HL-60/S4 treated with retinoic acid at 250 ng/mL for 4 days and 3 days (cell line): Measurements from ENCODE around the gene ATXN7L1.

ENCODE experiments used
- in situ Hi-C: fragments of 300-500 bp; cut with MboI; formaldehyde crosslinking; loops from 2 replicates; pipeline ENCODE4 v1.7.0; 2022; ENCODE audit warnings: low sequenced_read_pairs

The ATXN7L1 gene

DNA sequence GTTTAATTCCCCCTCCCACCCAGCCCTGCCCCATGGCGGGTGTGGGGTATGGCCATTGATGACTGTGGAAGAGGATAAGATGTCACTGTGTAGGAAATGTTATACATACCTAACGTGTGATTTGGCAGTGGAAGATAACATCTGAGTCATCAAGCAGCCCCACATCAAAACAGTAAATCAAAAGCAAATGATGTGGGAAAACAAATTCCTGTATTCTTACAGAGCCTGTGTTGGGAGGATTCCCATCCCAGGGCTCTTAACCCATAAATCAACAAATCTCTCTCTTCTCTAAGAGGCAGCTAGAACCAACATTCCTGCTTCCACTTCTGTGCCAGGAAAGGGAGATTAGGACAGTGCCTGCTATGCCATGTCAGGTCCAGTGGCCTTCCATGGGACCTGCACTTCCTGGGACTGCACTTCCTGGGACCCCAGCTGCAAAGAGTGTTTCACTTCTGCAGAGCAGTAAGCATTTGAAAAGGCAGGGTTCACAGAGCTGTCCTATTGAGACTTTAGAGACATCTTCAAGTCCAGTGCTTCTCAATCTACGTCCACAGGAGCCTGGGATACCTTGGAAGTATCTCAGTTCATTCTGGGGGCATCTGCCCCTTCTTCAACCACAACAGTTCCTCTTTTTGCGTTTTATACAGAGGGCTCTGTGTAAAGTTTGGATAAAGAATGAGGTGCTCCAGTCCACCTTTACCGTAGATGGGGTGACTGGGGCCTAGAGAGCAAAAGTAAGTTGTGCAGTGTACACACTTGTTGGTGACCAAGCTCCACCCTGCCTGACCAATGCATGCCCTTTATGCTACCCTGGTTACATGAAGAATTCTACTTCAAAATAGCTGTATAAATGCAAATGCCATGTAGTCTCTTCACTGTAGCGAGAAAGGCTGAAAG is 45.7 kb downstream of the ATXN7L1 start:
- in situ Hi-C loops, result no loop called here

- in situ Hi-C loops, result no loop called here
These were observed 46.6 kb downstream of the ATXN7L1 start for GRCh38 chr7:105829681-105830322.

- in situ Hi-C loops, result no loop called here
These were observed 48.3 kb downstream of the ATXN7L1 start for GRCh38 chr7:105828141-105828540.

GRCh38 chr7:105827151-105827875 is 49.1 kb downstream of the ATXN7L1 start:
- in situ Hi-C loops, result no loop called here

DNA sequence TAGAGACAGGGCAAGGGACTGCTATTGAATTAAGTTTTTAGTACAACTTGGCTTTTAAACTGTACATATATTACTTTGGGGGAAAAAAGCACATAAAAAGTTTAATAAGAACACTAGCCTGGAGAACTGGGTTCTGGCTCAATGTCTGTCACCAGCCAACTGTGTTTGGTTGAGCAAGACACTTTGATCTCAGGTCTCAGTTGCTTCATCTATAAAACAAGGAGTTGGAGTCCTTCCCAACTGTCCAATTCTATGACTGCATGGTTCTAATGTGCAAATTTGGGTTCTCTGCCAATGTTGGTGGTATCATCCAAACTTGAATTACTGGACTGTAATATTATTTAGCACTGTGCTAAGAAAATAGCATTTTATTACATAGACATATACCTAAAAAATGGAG is 50.3 kb downstream of the ATXN7L1 start:
- in situ Hi-C loops, result no loop called here

DNA sequence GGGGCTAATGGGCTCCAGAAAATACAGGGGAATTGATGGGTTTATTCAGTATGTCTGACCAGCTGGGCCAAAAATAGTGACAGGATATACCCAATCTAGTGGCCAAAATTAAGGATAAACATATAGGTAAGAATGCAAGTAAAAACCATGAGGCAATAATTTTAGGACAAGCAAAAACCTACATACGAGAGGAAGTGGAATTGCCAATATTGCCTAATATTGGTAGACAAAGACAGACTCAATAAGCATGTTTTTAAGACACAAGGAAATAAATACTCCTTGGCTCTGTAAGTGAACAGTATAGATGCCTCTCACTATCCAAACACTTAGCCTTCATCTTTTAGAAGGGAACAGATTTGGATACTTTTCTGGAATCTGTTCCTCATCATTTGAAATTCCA is 51.0 kb downstream of the ATXN7L1 start:
- in situ Hi-C loops, result no loop called here

DNA sequence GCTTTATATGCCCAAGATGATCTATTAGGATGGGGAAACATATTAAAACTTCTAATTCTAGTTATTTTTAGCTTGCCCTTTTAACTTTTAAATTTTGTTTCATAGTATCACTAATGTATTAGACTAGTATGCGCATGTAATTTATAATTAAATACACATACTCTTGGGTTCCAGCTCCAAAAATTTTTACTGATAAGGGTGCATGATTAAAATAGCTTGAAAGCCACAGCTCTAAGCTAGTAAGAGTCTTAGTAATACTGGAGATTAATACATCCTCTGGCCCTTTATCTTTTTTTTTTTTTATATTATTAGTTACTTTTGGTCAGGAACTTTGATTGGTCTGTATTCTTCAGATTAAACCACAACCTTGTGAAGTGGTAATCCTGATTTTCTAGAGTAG is 53.6 kb downstream of the ATXN7L1 start:
- in situ Hi-C loops, result no loop called here

GRCh38 chr7:105821527-105821926 is 54.9 kb downstream of the ATXN7L1 start:
- in situ Hi-C loops, result no loop called here

DNA sequence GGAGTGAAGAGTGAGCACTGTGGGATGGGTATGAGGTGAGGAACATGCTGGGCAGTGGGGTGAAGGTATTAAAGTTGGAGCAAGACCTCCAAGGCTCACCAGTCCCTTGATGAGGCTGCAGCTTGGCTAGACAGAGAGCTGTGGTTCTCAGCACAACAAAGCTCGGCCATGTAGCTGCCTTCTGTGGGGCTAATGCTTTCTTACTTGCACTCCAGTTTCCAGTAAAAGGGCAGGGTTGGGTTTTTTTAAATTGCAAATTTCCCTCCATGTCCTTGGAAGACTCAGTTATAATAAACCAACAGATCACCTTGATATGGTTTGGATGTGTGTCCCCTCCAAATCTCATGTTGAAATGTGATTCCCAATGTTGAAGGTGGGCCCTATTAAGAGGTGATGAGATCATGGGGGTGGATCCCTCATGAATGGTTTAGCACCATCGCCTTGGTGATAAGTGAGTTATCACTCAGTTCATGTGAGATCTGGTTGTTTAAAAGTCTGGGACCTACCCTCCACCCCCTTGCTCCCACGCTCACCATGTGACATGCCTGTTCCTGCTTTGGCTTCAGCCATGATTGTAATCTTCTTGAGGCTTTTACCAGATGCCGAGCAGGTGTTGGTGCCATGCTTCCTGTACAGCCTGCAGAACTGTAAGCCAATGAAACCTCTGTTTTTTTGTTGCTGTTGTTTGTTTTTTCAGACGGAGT is 55.9 kb downstream of the ATXN7L1 start:
- in situ Hi-C loops, result no loop called here

DNA sequence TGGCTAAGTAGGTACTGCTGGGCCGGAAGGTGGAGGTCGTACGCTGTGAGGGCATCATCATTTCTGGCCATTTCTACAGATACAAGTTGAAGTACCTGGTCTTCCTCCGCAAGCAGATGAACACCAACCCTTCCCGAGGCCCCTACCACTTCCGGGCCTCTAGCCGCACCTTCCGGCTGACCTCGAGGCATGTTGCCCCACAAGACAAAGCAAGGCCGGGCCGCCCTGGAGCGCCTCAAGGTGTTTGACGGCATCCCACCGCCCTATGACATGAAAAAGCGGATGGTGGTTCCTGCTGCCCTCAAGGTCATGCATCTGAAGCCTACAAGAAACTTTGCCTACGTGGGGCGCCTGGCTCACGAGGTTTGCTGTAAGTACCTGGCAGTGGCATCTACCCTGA is 56.8 kb downstream of the ATXN7L1 start:
- in situ Hi-C loops, result no loop called here

GRCh38 chr7:105816954-105817615 is 59.3 kb downstream of the ATXN7L1 start:
- in situ Hi-C loops, result no loop called here

GRCh38 chr7:105816266-105816843 is 60.0 kb downstream of the ATXN7L1 start:
- in situ Hi-C loops, result no loop called here

DNA sequence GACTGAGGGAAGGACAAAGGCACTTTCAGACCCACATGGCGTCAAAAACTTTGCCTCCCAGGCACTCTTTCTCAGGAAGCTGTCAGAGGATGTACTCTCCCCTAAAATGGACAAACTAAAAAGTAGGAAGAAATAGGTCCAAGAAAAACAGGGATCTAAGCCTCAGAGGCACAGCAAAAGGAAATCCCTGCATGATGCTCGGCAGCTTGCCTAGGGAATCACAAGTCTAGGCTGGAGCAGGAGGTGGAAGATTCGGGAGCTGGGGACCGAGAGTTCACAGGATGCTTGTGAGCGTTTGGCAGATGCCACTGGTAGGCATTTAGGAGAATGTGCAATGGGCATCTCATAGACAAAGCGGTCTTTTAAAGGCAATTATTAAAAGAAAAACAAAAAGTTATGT is 60.8 kb downstream of the ATXN7L1 start:
- in situ Hi-C loops, result no loop called here

DNA sequence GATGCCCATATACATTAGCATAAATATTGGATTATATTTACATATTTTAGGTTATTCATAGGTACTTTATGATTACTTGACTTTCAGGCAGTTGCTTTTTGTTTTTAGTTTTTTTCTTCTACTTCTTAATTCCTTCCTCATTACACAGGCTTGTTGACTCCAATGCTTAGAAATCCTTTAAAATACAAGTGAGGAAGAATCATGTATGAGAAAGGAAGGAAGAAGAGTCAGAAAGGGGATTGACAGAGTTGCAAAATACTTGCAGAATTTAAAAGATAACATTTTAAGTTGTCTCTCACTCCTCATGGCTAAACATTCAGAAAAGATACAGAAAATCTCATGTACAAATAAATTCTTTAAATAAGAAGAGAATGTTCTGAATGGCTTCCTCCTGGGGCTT is 61.9 kb downstream of the ATXN7L1 start:
- in situ Hi-C loops, result no loop called here

GRCh38 chr7:105811189-105811847 is 65.1 kb downstream of the ATXN7L1 start:
- in situ Hi-C loops, result no loop called here

- in situ Hi-C loops, result no loop called here
These were observed 65.8 kb downstream of the ATXN7L1 start for GRCh38 chr7:105810556-105810955.

DNA sequence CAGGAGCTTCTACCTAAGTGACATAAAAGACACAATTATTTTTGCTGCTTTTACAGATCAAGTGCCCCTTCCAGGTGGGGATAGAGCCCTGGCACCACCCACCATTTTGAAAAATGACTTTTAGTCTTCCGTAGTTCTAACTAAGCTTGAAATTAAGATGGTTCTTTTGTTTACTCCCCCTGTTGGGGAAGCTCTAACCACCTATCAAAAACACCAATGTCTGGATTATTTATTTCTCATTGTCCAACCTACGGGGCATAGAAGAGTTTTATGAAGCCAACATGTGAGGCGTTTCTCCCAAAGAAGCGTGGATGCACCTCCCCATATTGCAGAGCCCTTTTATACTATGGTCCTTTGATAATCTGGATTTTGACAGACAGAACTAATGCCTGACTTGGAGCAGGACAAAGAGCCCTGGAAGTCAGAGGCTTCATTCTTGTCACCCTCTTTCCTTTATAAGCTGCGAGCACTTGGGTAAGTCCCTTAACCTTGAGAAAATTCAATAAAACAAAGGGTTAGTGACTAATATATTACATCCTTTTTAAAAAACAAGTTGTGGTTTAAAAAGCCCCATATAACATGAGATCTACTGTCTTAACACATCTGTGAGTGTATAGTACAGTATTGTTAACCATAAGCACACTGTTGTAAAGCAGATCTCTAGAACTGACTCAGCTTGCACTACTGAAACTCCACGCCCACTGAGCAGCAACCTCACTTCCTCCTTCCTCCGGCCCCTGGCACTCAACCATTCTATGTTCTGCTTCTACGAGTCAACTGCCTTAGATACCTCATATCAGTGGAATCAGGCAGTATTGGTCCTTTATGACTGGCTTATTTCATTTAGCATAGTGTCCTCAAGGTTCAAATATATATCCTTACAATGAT is 67.5 kb downstream of the ATXN7L1 start:
- in situ Hi-C loops, result no loop called here

DNA sequence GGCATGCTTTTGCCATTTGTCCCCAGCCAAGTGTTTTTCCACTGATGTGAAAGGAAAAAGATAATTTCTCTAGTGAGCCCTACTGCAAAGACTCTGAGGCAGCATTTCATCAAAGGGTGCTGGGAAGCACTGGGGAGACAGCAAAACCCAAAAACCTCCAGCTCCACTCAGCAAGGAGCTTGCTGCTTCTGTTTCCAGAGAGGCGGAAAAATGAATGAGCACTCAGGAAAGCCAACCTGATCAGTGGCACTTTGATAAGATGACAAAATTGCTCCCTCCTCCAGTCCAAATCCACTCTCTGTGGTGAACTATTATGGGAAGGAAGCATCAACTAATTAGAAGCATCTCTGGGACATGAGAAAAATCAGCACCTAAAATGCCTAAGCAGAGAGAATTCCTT is 68.2 kb downstream of the ATXN7L1 start:
- in situ Hi-C loops, result no loop called here

DNA sequence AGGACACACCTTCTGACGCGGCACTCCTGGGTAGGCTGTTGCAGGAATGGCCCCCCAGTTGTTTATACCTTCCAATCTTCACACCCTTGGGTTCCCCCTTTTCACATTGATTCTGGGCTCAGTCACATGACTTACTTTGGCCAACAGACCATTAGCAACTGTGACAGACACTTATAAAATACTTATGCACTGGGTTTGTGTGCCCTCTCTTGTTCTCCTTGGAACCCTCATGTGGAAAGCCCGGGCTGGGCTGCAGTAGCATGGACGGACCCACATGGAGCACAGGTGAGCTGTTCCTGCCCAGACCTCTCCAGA is 69.0 kb downstream of the ATXN7L1 start:
- in situ Hi-C loops, result no loop called here
